ENCODE data around the gene GAB3. TPM values are rescaled to one million over a fixed set of nuclear protein-coding genes. Genes with fewer than 3 reads are reported as not detected.
"Not testable (repeated sequence)": the region's sequence is repeated elsewhere in the genome, so short reads cannot be mapped to it uniquely, and the experiment has no call there.

The GAB3 gene
- total RNA-seq, 2 experiments from 2014 or later, result 10.5 to 12.0 TPM

GRCh38 chrX:154658957-154659356, 91.9 kb downstream of the GAB3 start:
- no peak overlapping the region for H3K27ac Mint-ChIP-seq
- H3K9me3 Mint-ChIP-seq, result peaks cover 9% of the 10 kb centered on the region
- CTCF ChIA-PET, result no interaction called here
- H3K4me1 Mint-ChIP-seq, result peaks cover 7% of the 10 kb centered on the region
- H3K36me3 Mint-ChIP-seq (ENCODE audit: low read depth), result no peaks in the 10 kb centered on the region
- no peaks in the 10 kb centered on the region for H3K27me3 Mint-ChIP-seq
- POLR2A ChIA-PET, result no interaction called here
- DNase-seq, result no peak
- H3K4me3 Mint-ChIP-seq, result no peak overlapping the region

GRCh38 chrX:154658187-154658586, 92.7 kb downstream of the GAB3 start:
- Mint-ChIP-seq H3K4me1 (peaks cover 7% of the 10 kb centered on the region), H3K4me3 (no peak overlapping the region), H3K9me3 (peaks cover 9% of the 10 kb centered on the region), H3K27me3 (no peaks in the 10 kb centered on the region), H3K36me3 (ENCODE audit: low read depth) (no peaks in the 10 kb centered on the region), H3K27ac (no peak overlapping the region)
- POLR2A ChIA-PET, result no interaction called here
- no peak for DNase-seq
- CTCF ChIA-PET, result no interaction called here

- H3K27me3 Mint-ChIP-seq, result no peaks in the 10 kb centered on the region
- no peak overlapping the region for H3K27ac Mint-ChIP-seq
- no peaks in the 10 kb centered on the region for H3K36me3 Mint-ChIP-seq (ENCODE audit: low read depth)
- DNase-seq, result no peak
- no peak overlapping the region for H3K4me3 Mint-ChIP-seq
- peaks cover 5% of the 10 kb centered on the region for H3K9me3 Mint-ChIP-seq
- ChIA-PET CTCF (no interaction called here), POLR2A (no interaction called here)
- H3K4me1 Mint-ChIP-seq, result peaks cover 7% of the 10 kb centered on the region
Observed at GRCh38 chrX:154657226-154657805, 93.6 kb downstream of the GAB3 start.

GRCh38 chrX:154655786-154656185, 95.1 kb downstream of the GAB3 start:
- no peak for DNase-seq
- Mint-ChIP-seq H3K36me3 (ENCODE audit: low read depth) (no peaks in the 10 kb centered on the region), H3K4me3 (no peak overlapping the region), H3K27ac (no peak overlapping the region), H3K4me1 (no peaks in the 10 kb centered on the region), H3K9me3 (no peaks in the 10 kb centered on the region), H3K27me3 (no peaks in the 10 kb centered on the region)
- POLR2A ChIA-PET, result no interaction called here
- CTCF ChIA-PET, result no interaction called here

- Mint-ChIP-seq H3K4me3 (no peak overlapping the region), H3K4me1 (no peaks in the 10 kb centered on the region), H3K27ac (no peak overlapping the region), H3K9me3 (no peaks in the 10 kb centered on the region), H3K36me3 (ENCODE audit: low read depth) (no peaks in the 10 kb centered on the region), H3K27me3 (no peaks in the 10 kb centered on the region)
- POLR2A ChIA-PET, result no interaction called here
- no peak for DNase-seq
- CTCF ChIA-PET, result no interaction called here
Observed at GRCh38 chrX:154655346-154655745, 95.5 kb downstream of the GAB3 start.

GRCh38 chrX:154654925-154655324, 96.0 kb downstream of the GAB3 start:
- Mint-ChIP-seq H3K4me3 (no peak overlapping the region), H3K4me1 (no peaks in the 10 kb centered on the region), H3K36me3 (ENCODE audit: low read depth) (no peaks in the 10 kb centered on the region), H3K9me3 (no peaks in the 10 kb centered on the region), H3K27ac (no peak overlapping the region), H3K27me3 (no peaks in the 10 kb centered on the region)
- DNase-seq, result no peak
- ChIA-PET POLR2A (no interaction called here), CTCF (no interaction called here)

- H3K27me3 Mint-ChIP-seq, result no peaks in the 10 kb centered on the region
- no peaks in the 10 kb centered on the region for H3K4me1 Mint-ChIP-seq
- CTCF ChIA-PET, result no interaction called here
- H3K4me3 Mint-ChIP-seq, result no peak overlapping the region
- no peak for DNase-seq
- POLR2A ChIA-PET, result no interaction called here
- H3K27ac Mint-ChIP-seq, result no peak overlapping the region
- H3K9me3 Mint-ChIP-seq, result no peaks in the 10 kb centered on the region
- no peaks in the 10 kb centered on the region for H3K36me3 Mint-ChIP-seq (ENCODE audit: low read depth)
Observed at GRCh38 chrX:154654372-154654771, 96.5 kb downstream of the GAB3 start.

- H3K27me3 Mint-ChIP-seq, H3K9me3 Mint-ChIP-seq, H3K4me3 Mint-ChIP-seq: not testable (repeated sequence)
Observed at GRCh38 chrX:154653413-154653812, 97.5 kb downstream of the GAB3 start, which contains the start of gene CTAG2. Gene CTAG2 (minus strand): TSS chrX:154653579. CDS start chrX:154653515, 64 bp downstream.

GRCh38 chrX:154653048-154653401, 97.9 kb downstream of the GAB3 start:
- no peaks in the 10 kb centered on the region for H3K9me3 Mint-ChIP-seq
- no peaks in the 10 kb centered on the region for H3K36me3 Mint-ChIP-seq (ENCODE audit: low read depth)
- CTCF ChIA-PET, result no interaction called here
- no peak overlapping the region for H3K4me3 Mint-ChIP-seq
- no peaks in the 10 kb centered on the region for H3K27me3 Mint-ChIP-seq
- POLR2A ChIA-PET, result no interaction called here
- no peak for DNase-seq
- H3K27ac Mint-ChIP-seq, result no peak overlapping the region
- no peaks in the 10 kb centered on the region for H3K4me1 Mint-ChIP-seq

More at GRCh38 chrX:154653413-154653812, 97.5 kb downstream of the GAB3 start, which contains the start of gene CTAG2:
- H3K4me1 Mint-ChIP-seq; H3K27ac Mint-ChIP-seq; POLR2A ChIA-PET; CTCF ChIA-PET; H3K36me3 Mint-ChIP-seq (ENCODE audit: low read depth); DNase-seq: not testable (repeated sequence)

GRCh38 chrX:154652311-154653047, 98.4 kb downstream of the GAB3 start:
- Mint-ChIP-seq H3K9me3 (no peaks in the 10 kb centered on the region), H3K36me3 (ENCODE audit: low read depth) (no peaks in the 10 kb centered on the region), H3K27me3 (no peaks in the 10 kb centered on the region), H3K4me1 (no peaks in the 10 kb centered on the region), H3K27ac (no peak overlapping the region), H3K4me3 (no peak overlapping the region)
- ChIA-PET CTCF (no interaction called here), POLR2A (no interaction called here)
- DNase-seq, result no peak

- H3K9me3 Mint-ChIP-seq, result no peaks in the 10 kb centered on the region
- no peak for DNase-seq
- H3K27ac Mint-ChIP-seq, result no peak overlapping the region
- POLR2A ChIA-PET, result no interaction called here
- no peaks in the 10 kb centered on the region for H3K4me1 Mint-ChIP-seq
- H3K36me3 Mint-ChIP-seq (ENCODE audit: low read depth), result no peaks in the 10 kb centered on the region
- no peaks in the 10 kb centered on the region for H3K27me3 Mint-ChIP-seq
- no peak overlapping the region for H3K4me3 Mint-ChIP-seq
- CTCF ChIA-PET, result no interaction called here
Observed at GRCh38 chrX:154650221-154650510, 100.7 kb downstream of the GAB3 start.

- POLR2A ChIA-PET, result no interaction called here
Observed at GRCh38 chrX:154649503-154650220, 101.2 kb downstream of the GAB3 start.

GRCh38 chrX:154648931-154649330, 101.9 kb downstream of the GAB3 start:
- no peak overlapping the region for H3K4me3 Mint-ChIP-seq
- ChIA-PET CTCF (no interaction called here), POLR2A (no interaction called here)

More at GRCh38 chrX:154649503-154650220, 101.2 kb downstream of the GAB3 start:
- Mint-ChIP-seq H3K27ac (no peak overlapping the region), H3K9me3 (no peaks in the 10 kb centered on the region), H3K4me1 (no peaks in the 10 kb centered on the region), H3K4me3 (no peak overlapping the region), H3K36me3 (ENCODE audit: low read depth) (no peaks in the 10 kb centered on the region), H3K27me3 (no peaks in the 10 kb centered on the region)
- no peak for DNase-seq
- CTCF ChIA-PET, result no interaction called here

More at GRCh38 chrX:154648931-154649330, 101.9 kb downstream of the GAB3 start:
- H3K4me1 Mint-ChIP-seq, result no peaks in the 10 kb centered on the region
- DNase-seq, result no peak
- H3K27me3 Mint-ChIP-seq, result no peaks in the 10 kb centered on the region
- H3K36me3 Mint-ChIP-seq (ENCODE audit: low read depth), result no peaks in the 10 kb centered on the region
- no peak overlapping the region for H3K27ac Mint-ChIP-seq
- H3K9me3 Mint-ChIP-seq, result no peaks in the 10 kb centered on the region

All from activated CD4-positive, alpha-beta memory T cell treated with anti-CD3 and anti-CD28 coated beads, Interleukin-2, amount 10 ng/mL, durations not matched to agents 7 days and 5 days (primary cell).